ENCODE measurements around the gene TMEM82. TPM values are rescaled to one million over a fixed set of nuclear protein-coding genes. Genes with fewer than 3 reads are reported as not detected.

TMEM82 gene
- total and polyA plus RNA-seq, 10 donors = not detected

GRCh38 chr1:15739259-15739658, 3.0 kb upstream of the TMEM82 start:
- peak in 1 of 3 donors; percentile 59 for TF ChIP-seq POLR2AphosphoS5 (IDR thresholded peaks at IDR 0.05)
- TF ChIP-seq CTCF (IDR thresholded peaks at IDR 0.05 in 8 of 11, conservative IDR thresholded peaks at IDR 0.05 in 3 of 11) = no peak
- Histone ChIP-seq H3K4me3 (no peak overlapping the region), H3K4me1 (peaks cover 0 to 28% (median 8%) of the 10 kb centered on the region in 6 donors), H3K36me3 (peaks cover 0 to 31% (median 9%) of the 10 kb centered on the region in 6 donors), H3K27me3 (replicated peaks in 1 of 7) (no peaks in the 10 kb centered on the region), H3K9me3 (no peaks in the 10 kb centered on the region), H3K27ac (peak overlapping the region in 4 of 8 donors; percentile 8 to 37 (median 19))
- WGBS, 5 donors = 73 to 86% (median 81%) methylated on average over 10 to 16 of the region's 16 CpGs
- DNase-seq = no peak
- intact Hi-C loops (cut with DNase I; ENCODE audit: low total_unique reads) = no loop called here

GRCh38 chr1:15739745-15740144, 2.6 kb upstream of the TMEM82 start:
- H3K36me3 ChIP-seq = peaks cover 0 to 26% (median 4%) of the 10 kb centered on the region in 6 donors
- 87 to 91% (median 90%) methylated on average over 7 of the region's 7 CpGs for WGBS, 5 donors
- H3K4me3 ChIP-seq = no peak overlapping the region
- intact Hi-C loops (cut with DNase I; ENCODE audit: low total_unique reads) = loop anchor here (10.0 kb wide), 1 partner anchor 115 kb away; no protein-coding TSS in a partner anchor
- TF ChIP-seq CTCF (IDR thresholded peaks at IDR 0.05 in 8 of 11, conservative IDR thresholded peaks at IDR 0.05 in 3 of 11) (no peak), POLR2A (IDR thresholded peaks at IDR 0.05) (no peak), POLR2AphosphoS5 (IDR thresholded peaks at IDR 0.05) (no peak)
- H3K27ac ChIP-seq = no peak overlapping the region
- H3K4me1 ChIP-seq = peaks cover 0 to 25% (median 8%) of the 10 kb centered on the region in 6 donors
- H3K9me3 ChIP-seq = no peaks in the 10 kb centered on the region
- no peak for DNase-seq
- H3K27me3 ChIP-seq (replicated peaks in 1 of 7) = no peaks in the 10 kb centered on the region

GRCh38 chr1:15740924-15741850, 1.1 kb upstream of the TMEM82 start:
- 36 to 65% (median 60%) methylated on average over 5 to 27 of the region's 27 CpGs for WGBS, 5 donors
- Histone ChIP-seq H3K27me3 (replicated peaks in 1 of 7) (no peaks in the 10 kb centered on the region), H3K9me3 (no peaks in the 10 kb centered on the region), H3K4me1 (peaks cover 0 to 22% (median 8%) of the 10 kb centered on the region in 6 donors), H3K36me3 (peaks cover 0 to 15% (median 0%) of the 10 kb centered on the region in 6 donors), H3K4me3 (no peak overlapping the region), H3K27ac (no peak overlapping the region)
- intact Hi-C loops (cut with DNase I; ENCODE audit: low total_unique reads) = loop anchor here (10.0 kb wide), 1 partner anchor 116 kb away; no protein-coding TSS in a partner anchor
- peak; percentile 92 for DNase-seq
- TF ChIP-seq POLR2A (IDR thresholded peaks at IDR 0.05) (no peak), CTCF (IDR thresholded peaks at IDR 0.05 in 8 of 11, conservative IDR thresholded peaks at IDR 0.05 in 3 of 11) (peak; percentile 76 to 93 (median 85)), POLR2AphosphoS5 (IDR thresholded peaks at IDR 0.05) (peak; percentile 66 to 77 (median 67))

GRCh38 chr1:15744122-15744679, 1.9 kb downstream of the TMEM82 start:
- Histone ChIP-seq H3K9me3 (no peaks in the 10 kb centered on the region), H3K27me3 (replicated peaks in 1 of 7) (no peaks in the 10 kb centered on the region), H3K36me3 (peaks cover 0 to 5% (median 0%) of the 10 kb centered on the region in 6 donors), H3K27ac (no peak overlapping the region), H3K4me1 (peaks cover 0 to 36% (median 16%) of the 10 kb centered on the region in 6 donors), H3K4me3 (no peak overlapping the region)
- no peak for DNase-seq
- intact Hi-C loops (cut with DNase I; ENCODE audit: low total_unique reads) = loop anchor here (10.0 kb wide), 1 partner anchor 119 kb away; no protein-coding TSS in a partner anchor
- WGBS, 5 donors = 81 to 86% (median 85%) methylated on average over 16 to 30 of the region's 30 CpGs
- TF ChIP-seq POLR2A (IDR thresholded peaks at IDR 0.05) = no peak
- TF ChIP-seq POLR2AphosphoS5 (IDR thresholded peaks at IDR 0.05) = peak in 1 of 3 donors; percentile 47

Data from spleen (tissue), 11 donors.